ENCODE results near the gene SH3PXD2A.

The SH3PXD2A gene, protein sequence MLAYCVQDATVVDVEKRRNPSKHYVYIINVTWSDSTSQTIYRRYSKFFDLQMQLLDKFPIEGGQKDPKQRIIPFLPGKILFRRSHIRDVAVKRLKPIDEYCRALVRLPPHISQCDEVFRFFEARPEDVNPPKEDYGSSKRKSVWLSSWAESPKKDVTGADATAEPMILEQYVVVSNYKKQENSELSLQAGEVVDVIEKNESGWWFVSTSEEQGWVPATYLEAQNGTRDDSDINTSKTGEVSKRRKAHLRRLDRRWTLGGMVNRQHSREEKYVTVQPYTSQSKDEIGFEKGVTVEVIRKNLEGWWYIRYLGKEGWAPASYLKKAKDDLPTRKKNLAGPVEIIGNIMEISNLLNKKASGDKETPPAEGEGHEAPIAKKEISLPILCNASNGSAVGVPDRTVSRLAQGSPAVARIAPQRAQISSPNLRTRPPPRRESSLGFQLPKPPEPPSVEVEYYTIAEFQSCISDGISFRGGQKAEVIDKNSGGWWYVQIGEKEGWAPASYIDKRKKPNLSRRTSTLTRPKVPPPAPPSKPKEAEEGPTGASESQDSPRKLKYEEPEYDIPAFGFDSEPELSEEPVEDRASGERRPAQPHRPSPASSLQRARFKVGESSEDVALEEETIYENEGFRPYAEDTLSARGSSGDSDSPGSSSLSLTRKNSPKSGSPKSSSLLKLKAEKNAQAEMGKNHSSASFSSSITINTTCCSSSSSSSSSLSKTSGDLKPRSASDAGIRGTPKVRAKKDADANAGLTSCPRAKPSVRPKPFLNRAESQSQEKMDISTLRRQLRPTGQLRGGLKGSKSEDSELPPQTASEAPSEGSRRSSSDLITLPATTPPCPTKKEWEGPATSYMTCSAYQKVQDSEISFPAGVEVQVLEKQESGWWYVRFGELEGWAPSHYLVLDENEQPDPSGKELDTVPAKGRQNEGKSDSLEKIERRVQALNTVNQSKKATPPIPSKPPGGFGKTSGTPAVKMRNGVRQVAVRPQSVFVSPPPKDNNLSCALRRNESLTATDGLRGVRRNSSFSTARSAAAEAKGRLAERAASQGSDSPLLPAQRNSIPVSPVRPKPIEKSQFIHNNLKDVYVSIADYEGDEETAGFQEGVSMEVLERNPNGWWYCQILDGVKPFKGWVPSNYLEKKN
- long read RNA-seq, donor 1: 0 reads
- long read RNA-seq, donor 2: 0 reads
- long read RNA-seq, donor 3: 0 reads
- long read RNA-seq, donor 4, partial matches to known transcripts: 16 of 16 reads
- long read RNA-seq, donor 4, other reads (novel, unspliced or antisense): 0 of 16 reads
- long read RNA-seq, donor 5: 0 reads
- long read RNA-seq, donor 6, partial matches to known transcripts: 7 of 7 reads
- long read RNA-seq, donor 6, other reads (novel, unspliced or antisense): 0 of 7 reads
- long read RNA-seq, donor 7, partial matches to known transcripts: 6 of 6 reads
- long read RNA-seq, donor 7, other reads (novel, unspliced or antisense): 0 of 6 reads
- long read RNA-seq, donor 8: 0 reads

GRCh38 chr10:103855424-103855823, at the start of gene SH3PXD2A:
TSS of gene SH3PXD2A (minus strand) at chr10:103855576. CDS start at chr10:103855266, 310 bp downstream.
- DNase-seq: no peak

GRCh38 chr10:103901299-103901698, 45.9 kb upstream of the SH3PXD2A start:
- no peak for DNase-seq

DNA sequence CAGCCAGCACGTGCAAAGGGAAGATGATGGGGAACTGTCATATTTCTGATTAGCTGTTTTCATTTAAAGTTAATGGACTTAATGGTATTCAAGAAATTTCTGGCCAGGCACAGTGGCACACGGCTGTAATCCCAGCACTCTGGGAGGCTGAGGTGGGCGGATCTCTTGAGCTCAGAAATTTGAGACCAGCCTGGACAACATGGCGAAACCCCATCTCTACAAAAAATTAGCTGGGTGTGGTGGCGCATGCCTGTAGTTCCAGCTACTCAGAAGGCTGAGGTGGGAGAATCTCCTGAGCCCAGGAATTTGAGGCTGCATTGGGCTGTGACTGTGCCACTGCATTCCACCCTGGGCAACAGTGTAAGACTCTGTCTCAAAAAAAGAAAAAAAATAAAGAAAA, 43.9 kb upstream of the SH3PXD2A start:
- DNase-seq: no peak

- DNase-seq: no peak
Measured at GRCh38 chr10:103897241-103897774, 41.9 kb upstream of the SH3PXD2A start.

- DNase-seq: no peak
Measured at GRCh38 chr10:103896225-103896624, 40.8 kb upstream of the SH3PXD2A start.

GRCh38 chr10:103895411-103896186, 40.2 kb upstream of the SH3PXD2A start:
- DNase-seq: no peak

DNA sequence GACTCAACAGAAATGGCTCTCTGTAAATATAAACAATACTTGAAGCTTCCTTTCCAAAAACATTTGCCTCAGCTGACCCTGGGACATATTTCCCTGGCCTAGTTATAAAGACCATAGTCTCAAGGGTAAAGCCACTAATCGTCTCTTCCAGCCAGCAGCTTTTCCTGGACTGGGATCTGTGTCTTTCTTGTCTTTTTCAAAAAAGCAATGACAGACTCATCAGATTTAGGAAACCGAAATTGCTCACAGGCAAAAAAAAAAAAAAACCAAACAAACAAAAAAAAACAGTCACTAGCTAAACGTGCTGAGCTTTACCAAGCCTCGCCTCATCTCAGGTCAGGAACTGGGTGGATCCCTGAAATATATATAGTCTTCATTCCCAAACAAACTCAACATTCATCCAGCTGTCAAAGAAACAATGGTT, 39.1 kb upstream of the SH3PXD2A start:
- no peak for DNase-seq

DNA sequence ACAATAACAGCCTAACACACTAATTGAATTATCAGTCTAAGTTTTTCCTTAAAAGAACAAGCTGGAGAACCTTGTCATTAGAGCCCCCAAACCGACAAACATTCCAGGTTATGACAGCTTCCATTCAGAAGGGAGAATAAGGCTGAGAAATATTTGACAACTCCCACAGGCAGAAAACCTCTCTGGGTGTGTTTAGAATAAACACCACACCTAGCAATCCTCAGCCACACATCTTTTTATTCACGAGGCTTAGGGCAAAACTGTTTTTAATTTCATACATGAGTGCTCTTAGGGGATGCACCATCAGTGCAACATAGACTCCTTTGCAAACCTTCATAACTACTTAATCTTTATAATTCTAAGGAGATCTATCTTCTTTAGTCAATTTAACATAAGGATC, 38.4 kb upstream of the SH3PXD2A start:
- DNase-seq: no peak

DNA sequence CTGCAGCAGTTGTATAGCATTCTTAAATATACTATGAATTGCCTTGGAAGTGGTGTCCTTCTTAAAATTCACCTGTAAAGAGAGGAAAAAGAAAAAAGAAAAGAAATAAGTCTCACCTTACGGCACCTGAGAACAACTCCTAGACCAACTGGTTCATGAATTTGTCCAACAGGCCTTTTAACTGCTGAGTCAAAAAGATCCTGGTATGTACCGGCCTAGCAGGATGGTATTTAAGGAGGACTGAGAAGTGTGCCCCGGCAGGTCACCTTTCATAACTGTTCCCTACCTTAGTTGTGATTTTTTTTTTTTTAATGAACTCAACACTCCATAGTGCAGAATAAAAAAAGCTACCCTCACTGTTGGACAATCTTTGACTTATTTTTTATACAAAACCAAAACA, 36.8 kb upstream of the SH3PXD2A start:
- no peak for DNase-seq

- no peak for DNase-seq
Measured at GRCh38 chr10:103890688-103891087, 35.3 kb upstream of the SH3PXD2A start.

- no peak for DNase-seq
Measured at GRCh38 chr10:103890194-103890658, 34.9 kb upstream of the SH3PXD2A start.

DNA sequence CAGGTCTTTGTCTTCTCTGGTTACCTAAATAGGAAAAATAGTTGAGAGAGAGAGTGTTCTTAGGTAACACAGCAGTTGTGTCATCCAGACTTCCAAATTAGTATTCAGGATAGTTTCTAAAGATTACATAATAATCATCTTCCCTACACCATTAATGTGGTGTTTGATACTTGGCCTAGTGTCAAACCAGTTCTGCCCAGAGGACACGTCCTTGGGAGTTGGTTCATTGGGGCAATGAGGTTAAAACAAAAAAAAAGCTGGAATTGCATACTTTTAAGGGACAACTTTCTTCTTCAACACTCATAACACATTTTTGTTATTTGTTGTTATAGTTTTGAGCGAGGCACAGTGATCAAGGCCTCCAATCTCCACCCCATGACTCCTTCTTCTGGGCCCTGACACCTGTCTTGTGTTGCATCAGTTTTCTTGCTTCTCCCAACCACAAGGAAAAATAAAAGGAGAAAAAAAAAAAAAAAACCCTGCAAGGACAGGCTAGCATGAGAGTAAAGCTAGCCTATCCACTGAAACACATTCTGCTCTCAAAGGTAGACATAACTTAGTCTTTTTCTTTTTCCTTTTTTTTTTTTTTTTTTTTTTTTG, 33.8 kb upstream of the SH3PXD2A start:
- DNase-seq: no peak

- peak; percentile 50 for DNase-seq
Measured at GRCh38 chr10:103888113-103888841, 32.9 kb upstream of the SH3PXD2A start.

- DNase-seq: no peak
Measured at GRCh38 chr10:103885617-103886016, 30.2 kb upstream of the SH3PXD2A start.

GRCh38 chr10:103884681-103885139, 29.3 kb upstream of the SH3PXD2A start:
- DNase-seq: peak; percentile 44

DNA sequence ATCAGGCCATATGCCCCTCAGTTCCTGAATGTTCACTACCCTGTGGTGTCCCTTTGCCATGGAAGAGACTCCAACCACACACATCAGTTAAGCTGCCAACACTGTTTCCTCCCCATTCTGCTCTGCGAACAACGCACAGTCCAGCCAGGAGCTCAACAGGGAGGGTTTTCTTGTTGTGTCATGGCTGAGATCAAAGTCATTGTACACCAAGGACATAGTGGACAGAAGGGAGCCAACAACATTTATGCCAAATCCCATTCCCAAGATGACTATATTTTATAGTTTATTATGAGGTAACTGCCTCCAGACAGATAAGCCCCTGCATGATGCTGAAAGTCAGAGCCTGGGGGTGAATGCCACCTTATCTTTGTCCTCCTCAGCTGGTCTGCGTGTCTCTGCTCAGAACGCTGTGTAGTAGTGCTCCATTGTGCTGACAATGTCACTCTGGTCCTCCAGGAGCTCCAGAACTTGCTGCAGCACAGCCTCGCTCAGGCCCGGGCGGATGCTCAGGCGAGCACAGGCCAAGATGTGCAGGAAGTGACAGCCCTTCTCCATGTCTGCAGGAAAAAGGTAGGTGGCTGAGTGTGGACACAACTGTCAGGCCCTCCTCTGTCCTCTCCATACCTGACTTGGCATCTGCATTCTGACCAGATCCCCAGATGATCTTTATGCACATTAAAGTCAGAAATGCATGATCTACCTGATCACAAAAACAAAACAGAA, 27.1 kb upstream of the SH3PXD2A start:
- no peak for DNase-seq

DNA sequence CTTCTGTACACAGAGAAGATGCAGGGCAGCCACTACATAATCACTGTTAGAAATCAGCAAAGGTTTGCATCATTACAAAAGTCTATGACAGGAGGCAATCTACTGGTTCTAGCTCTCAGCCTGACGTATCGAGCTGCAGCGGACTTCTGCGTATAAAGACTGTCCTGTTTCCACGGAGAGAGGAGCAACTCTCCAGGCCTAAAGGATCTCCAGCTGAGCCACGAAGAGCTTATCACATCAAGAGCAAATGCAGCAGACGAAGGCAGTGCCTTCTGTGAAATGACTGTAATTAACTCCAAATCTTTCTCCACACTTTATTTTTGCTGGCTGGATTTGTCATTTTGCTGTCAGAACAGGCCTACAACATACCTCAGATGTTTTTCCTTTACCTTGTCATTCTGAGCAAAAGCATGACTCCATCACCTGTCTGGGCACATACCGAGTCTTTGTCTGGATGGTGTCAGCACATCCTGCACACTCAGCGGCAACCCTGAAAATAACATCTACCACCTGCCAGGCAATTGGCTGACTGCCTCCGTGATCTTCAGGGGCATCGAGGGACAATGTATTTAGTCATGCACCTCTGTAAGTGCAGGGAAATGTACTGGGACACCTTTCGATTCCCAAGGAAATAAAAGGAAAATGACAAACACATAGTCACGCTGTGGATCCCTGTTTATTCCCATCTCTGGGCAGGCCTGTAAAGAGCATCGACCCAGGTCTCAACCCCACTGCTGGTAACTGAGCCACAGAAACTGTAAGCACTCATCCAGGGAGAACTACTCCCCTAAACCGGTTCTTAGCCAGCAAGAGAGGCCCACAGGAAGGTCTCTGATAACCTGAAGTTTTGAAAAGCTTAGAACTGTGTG, 26.3 kb upstream of the SH3PXD2A start:
- no peak for DNase-seq

DNA sequence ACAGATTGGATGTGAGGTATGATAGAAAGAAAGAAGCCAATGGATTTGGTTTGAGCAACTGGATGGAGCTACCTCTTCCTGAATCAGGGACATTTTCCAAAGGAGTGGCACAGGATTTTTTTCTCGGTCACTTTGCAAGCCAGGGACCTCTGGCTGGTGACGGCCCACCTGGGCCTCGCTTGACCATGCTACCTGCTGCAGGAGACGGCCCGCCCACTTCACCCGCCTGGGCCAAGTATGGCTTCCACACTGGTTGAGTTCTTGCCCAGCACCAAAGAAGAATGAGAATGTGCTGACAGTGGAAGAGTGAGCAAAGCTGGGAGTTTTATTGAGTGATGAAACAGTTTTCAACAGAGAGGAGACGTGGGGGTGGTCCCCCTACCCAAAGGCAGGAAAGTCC, 24.5 kb upstream of the SH3PXD2A start:
- no peak for DNase-seq
